Effector CD4-positive, alpha-beta T cell (primary cell): ENCODE measurements around the gene CD9.

Experiments used
- DNase-seq: peaks from one replicate; pipeline ENCODE4 v3.0.0-alpha.2; 2020

CD9 gene

DNA sequence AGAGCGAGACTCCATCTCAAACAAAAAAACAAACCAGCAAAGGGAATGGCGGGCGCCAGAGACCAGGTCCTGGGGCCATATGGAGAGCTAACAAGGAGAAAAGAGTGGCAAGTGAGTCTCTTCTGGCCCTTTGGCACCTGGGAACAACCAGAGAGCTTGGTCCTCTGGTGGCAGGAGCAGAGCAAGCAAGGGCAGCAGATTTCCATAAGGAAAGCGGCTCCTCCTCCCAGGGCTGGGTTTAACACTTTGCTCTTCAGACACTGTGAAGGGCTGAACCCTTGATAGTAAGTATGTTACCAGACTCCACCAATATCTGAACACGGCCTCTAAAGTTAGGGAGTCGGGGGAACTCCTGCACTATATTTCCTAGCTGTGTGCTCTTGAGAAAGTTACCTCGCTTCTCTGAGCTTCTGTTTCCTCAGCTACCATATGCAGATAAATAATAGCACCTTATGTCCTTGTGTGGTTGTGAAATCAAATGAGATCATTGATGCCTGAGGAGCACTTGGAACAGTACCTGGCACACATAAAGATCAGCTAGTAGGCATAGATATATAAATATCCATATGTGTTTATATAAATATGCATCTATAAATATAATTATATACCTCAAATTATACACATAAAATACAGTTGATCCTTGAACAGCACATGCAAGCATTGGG is 76.9 kb downstream of the CD9 start:
- no peak for DNase-seq

DNA sequence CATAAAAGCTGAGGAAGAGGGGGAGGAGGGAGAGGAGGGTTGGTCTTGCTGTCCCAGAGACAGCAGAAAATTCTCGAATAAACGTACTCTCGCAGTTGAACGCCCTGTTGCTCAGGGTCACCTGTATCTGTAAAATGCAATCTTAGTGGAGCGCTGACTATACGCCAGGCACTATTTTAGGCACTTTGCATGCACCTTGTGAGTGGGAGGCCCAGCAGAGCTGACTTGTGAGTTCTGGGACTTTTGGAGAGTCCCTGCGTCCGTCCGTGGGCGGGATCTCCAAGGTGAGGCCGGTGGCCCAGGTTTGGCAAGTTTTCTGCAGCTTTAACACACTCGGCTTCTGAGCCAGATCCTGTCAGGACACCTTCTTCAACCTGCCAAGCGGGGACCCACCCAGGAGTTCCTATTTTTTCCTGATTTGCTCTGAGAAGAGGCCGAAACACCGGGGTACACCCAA is 77.8 kb downstream of the CD9 start:
- DNase-seq = no peak

DNA sequence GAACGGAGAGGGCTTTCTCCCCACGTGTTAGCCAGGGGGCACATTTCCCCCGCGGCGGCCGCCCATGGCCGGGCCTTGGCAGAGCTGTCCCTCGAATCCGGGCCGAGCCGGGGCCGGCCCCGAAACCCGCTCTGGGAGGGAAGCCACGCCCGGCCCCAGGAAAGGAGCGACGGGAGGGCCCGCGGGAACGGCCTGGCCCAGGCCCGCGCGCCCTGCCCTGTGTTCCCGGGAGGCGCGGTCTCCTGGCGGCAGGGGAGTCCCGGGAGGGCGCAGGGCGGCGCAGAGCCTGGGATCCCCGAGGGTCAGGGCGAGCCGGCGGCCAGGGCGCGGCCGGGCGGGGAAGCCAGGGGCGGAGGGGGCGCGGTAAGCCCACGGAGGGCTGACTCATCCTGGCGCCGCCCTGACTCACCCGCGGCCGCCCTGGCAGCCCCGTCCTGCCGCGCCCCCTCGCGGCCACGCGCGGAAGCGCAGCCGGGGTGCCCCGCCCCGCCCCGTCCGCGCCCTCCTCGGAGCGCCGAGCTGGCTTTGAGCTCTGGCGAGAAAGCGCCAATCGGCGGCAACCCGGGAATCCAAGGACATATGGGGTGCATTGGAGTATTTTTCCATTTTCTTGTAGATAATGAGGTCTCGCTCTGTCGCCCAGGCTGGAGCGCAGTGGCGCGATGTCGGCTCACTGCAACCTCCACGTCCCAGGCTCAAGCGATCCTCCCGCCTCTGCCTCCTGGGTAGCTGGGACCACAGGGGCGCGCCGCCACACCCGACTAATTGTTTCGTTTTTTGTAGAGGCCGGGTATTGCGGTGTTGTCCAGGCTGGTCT is 78.4 kb downstream of the CD9 start:
- peak; percentile 73 for DNase-seq

DNA sequence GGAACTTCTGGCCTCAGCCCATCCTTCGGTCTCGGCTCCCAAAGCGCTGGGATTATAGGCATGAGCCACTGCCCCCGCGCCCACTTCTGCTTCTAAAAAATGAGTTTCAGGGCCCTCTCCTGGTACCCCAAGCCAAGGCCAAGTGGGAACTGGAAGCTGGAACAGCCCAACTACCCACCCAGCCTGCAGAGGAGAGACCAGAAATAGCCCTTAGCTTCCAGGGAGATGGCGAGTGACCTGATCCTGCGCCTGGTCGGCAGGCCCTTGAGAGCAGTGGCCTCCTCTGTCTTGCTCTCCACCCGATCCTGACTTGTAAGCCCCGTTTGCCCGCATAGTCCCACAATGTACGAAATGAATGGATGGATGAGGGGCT is 79.0 kb downstream of the CD9 start:
- DNase-seq = no peak

DNA sequence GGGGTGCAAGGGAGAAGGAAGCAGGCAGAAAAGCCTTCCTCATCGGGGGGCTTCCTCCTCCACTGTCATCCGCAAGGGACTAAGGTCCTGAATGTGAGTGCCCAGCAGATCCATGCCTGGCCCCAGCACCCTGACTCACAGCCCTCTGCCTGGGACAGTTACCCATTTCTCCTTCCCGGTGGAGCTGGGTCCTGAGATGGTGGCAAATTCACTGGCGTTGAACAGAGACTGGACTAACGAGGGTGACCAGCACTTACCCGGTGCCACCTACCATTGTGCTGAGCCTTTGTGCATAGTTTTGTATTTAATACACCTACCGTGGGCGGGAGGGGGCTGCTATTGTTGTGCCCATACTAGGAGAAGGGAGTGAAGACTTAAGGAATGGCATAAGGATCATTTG is 79.4 kb downstream of the CD9 start:
- no peak for DNase-seq

DNA sequence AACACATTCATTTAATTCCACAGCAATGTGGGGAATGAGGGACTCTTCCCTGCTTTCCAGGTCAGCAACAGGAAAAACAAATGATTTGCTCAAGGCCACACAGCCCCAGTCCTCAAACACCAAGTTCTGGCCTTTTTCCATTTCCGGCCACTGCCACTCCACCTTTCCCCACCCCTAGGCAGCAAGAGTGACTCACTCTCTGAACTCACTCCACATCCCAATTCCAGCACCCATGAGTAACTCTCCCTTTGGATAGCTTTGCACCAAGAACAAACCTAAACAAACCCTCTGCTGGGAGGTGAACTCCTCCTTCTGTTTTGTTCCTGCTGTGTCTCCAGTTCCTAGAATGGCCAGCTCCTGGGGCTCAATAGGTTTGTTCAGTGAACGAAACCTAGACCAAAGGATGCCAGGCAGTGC is 79.9 kb downstream of the CD9 start:
- DNase-seq = no peak

DNA sequence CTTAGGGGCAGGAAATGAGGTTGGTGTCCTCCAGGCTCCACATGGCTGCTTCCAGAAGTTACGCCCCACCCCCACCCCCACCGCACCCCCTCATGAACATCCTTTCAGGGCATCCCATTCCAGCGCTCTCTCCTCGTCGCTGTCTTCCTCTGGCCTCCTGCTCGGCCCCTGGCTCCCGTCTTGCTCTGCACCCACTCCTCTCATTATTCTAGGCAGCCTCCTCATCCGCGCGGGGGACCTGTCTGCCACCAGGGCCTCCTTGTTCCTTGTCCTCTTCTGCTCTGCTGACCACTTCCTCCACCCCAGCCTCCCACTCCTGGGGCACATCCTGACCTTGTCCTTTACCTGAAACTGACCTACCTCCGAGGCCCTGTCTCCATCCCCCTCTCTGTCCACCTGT is 80.5 kb downstream of the CD9 start:
- DNase-seq = no peak

DNA sequence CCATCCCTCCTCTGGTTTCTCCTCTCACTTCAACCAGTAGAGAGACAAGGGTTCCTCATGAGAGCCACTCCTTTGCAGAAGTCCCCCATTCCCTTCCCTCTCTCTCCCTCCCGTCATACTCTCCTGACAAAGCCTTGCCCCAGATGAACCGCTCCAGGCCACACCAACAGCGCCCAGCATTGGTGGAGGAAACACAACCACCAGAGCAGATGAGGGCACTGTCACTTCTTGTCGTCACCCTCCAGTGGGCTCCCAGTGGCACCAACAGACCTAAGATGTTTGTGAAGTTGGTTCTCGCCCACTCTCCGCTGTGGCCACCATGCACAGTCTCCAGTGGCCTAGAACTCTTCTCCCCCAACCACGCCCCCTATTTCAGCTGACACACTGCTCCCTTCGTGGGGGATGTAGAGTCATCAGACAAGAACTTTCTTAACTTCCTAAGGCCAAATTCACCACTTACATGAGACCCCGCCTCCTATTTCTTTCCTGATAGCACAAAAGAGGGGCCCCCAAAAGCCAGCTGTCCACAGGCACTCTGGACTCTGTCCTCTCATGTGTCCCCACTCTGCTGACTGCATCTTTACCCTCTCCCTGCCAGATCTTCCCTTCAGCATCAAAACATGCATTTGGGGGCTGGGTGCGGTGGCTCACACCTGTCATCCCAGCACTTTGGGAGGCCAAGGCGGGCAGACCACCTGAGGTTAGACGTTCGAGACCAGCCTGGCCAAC is 81.0 kb downstream of the CD9 start:
- DNase-seq = no peak

DNA sequence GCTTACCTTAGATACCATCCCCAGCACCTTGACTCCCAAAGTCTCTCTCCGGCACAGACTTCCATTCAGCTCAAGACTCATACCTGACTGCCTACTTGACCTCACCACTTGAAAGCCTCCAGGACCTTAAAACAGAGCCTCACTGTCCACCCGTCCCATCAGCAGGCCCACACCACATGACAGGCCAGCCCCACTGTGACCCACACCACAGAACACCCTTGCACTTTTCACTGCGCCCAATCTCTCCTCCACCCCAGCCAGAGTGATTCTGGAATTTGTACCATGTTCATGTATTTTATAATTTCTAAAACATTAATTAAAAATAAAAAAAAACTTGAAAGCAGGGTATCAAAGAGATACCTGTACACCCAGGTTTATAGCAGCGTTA is 82.2 kb downstream of the CD9 start:
- DNase-seq = no peak

DNA sequence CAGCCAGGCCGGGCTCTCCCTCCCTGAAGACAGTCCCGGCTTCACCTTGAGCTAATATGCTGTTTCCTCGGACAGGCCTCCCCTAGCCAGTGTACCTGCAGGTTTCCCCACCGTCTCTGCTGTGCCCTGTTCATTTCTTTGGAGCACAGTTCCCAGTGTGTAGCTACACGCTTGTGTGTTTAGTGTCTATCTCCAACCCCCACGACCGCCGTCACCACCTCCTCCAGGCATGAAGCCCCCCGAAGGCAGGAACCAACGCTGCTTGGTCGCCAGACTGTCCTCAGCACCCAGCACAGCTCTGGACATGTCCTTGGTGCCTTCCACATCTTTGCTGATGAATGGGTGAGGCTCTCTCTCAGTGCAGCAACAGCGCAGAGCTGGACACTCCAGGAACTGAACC is 84.1 kb downstream of the CD9 start:
- no peak for DNase-seq

DNA sequence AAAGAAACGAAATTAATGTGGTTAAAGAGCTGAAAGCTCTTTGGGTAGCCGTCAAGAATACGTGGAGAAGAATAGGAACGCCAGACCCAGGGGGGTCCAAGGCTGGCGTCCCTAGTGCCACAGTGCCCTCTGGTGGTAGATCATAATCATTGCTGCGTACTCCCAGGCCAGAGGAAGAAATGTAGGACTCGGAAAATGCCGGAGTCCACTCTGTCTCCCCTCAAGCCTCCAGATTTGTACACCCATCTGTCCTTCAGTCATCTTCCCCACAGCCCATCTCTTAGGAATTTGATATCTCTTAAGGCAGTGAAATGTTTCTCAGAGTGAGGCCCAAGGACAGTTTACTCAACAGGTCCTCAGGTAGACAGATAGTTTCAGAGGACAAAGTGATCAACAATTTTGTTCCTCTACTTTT is 84.9 kb downstream of the CD9 start:
- peak; percentile 51 for DNase-seq

DNA sequence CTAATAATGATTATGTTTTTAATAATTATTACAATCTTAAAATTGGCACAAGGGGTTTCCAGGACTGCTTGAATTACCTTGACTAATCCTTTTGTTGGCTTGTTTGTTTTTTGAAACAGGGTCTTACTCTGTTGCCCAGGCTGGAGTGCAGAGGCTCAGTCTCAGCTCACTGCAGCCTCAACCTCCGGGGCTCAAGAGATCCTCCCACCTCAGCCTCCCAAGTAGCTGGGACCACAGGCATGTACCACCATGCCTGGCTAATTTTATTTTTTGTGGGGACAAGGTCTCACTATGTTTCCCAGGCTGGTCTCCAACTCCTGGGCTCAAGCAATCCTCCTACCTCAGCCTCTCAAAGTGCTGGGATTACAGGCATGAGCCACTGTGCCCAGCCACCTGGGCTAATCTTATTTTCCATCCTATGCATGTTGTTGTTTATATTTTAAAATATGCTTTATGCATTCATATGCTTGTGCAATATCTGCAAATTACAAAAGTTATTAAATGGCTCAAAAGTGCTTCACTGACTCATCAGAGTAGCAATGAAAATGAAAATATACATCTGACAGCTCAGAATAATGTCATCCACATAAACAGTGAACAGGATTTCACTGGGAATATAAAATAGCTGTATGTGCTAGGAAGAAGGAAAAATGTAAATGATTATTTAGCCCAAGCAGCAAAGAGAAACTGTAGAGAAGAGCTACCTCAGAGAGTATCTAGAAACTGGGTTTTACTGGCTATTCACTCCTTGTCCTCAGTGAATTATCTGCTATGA is 85.5 kb downstream of the CD9 start:
- DNase-seq = no peak
